CD4-positive, alpha-beta T cell treated with Interleukin-2 at 100 ng/mL for 4 hours (primary cell): Measurements from ENCODE around the gene CCDC78.

Experiments
- DNase-seq: peaks from one replicate; pipeline ENCODE4 v3.0.0-alpha.2; 2020; ENCODE audit warnings: low spot score

Gene CCDC78

DNA sequence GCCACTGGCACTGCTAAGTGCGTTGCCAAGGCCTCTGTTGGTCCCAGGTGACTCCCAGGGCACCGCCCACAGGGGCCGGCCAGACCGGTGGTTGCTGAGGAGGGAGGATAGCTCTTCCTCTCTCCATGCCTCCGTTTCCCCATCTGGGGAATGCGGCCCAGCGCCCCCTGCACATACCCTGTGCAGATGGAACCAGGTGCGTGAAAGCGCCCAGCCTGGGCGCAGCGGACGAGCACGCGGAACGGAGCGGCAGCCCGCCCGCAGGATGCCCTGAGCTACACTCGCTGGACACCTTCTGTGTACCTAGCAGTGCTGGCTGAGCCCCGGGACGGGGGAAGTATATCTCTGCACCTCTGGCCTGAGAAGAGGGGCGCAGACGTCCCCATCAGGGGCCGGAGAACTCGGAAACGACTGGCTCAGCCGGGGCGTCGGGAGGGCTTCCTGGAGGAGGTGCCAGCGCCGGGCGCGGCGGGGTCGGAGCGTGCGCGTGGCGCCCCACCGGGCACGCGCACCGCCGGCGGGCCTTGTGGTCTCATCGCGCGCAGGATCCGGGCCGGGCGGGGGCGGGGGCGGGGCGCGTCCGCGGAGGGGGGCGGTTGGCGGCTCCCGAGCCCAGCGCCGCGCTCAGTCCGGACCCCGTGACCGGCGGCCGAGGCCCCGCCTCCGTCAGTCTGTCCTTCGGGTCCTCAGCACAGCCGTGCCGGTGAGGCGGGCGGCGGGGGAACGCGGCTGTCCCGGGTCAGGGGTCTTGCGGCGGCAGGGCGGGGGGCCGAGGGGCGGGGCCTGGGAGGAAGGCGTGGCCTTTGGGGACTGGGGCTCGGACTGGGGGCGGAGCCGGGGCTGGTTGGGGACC lies at the start of gene CCDC78, which contains the start of gene HAGHL:
CCDC78 (minus strand) TSS at position 6 of the 853 bp plus-strand sequence. CDS start 76 bp downstream, outside the sequence.
HAGHL (plus strand) TSS at position 669 of the 853 bp plus-strand sequence. CDS start 404 bp downstream, outside the sequence.
- peak; percentile 62 for DNase-seq

DNA sequence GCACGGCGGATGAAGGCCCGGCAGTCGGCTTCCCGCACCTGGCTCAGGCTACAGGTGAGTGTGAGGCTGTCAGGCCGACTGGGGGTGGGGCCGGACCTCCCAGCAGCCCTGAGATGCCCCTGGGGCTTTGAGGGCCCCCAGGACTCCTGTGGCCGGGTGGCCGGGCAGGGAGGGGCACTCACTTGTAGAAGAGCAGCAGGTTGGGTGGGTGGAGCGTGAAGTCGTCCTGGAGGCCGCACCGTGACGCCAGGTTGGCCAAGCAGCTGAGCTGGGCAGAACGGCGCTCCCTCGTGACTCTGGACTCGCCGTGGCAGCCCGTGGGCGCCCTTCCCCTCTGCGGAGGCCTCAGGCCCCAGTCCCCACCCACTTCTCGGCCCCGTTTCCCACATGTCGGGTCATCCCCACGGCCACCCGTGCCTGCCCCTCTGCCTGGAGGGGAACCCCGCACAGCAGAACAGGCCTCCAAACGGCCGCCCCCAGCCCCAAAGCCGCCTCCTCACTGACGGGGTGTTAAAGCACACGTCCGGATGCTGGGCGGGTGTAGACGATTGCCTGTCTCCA lies 49.1 kb upstream of the CCDC78 start:
- DNase-seq: no peak

- DNase-seq: no peak
These were observed 48.1 kb upstream of the CCDC78 start for GRCh38 chr16:774086-775001.

DNA sequence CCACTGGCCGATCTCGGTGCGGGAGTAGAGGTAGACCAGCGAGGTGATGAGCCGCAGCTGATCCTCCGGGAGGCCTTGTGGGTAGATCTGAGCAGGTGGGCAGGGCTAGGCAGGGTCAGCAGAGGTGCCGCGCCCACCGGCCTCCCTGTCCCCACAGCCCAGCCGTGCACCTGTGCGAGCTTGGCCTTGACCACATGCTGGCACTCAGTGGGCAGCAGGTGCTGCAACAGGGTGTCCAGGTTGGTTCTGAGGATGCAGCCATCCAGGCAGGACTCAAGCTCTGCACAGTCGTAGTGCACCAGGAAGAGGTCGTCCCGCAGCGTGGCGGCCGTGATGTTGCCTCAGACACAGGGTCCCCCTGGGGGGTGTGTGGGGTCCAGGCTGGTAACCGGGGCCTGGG lies 46.7 kb upstream of the CCDC78 start:
- DNase-seq: no peak

DNA sequence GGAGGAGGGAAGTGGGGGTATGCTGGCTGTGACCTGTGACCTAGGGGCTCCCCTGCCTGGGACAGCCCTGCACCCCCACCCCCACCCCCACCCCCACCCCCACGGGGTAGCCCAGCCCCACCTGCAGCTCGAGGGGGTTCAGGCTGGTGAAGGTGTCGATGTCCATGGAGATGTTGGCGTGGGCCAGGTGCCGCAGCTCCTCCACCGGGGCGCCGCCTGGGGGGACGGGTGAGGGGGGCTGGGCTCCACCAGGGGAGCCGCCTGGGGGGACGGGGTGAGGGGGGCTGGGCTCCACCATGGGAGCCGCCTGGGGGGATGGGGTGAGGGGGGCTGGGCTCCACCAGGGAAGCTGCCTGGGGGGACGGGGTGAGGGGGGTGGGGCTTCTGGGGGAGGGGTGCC lies 44.2 kb upstream of the CCDC78 start:
- DNase-seq: no peak

DNA sequence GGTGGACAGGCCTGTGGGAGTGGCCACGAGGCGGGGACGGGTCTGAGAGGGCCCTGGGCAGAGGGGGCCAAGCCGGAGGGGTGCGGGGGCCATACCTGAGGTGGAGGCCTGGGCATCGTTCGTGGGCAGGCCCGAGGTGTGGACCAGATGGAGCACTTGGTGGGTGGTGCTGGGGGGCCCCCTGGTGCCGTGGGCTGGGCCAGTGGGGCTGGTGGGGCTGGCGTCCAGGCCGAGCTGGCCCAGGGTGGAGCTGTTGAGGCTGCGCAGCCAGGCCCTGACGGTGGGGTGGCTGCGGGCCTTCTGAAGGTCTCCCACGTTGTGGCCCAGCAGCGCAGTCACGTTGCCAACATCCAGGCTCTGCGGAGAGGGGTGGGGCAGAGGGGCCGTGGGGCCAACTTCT lies 43.7 kb upstream of the CCDC78 start:
- DNase-seq: no peak

DNA sequence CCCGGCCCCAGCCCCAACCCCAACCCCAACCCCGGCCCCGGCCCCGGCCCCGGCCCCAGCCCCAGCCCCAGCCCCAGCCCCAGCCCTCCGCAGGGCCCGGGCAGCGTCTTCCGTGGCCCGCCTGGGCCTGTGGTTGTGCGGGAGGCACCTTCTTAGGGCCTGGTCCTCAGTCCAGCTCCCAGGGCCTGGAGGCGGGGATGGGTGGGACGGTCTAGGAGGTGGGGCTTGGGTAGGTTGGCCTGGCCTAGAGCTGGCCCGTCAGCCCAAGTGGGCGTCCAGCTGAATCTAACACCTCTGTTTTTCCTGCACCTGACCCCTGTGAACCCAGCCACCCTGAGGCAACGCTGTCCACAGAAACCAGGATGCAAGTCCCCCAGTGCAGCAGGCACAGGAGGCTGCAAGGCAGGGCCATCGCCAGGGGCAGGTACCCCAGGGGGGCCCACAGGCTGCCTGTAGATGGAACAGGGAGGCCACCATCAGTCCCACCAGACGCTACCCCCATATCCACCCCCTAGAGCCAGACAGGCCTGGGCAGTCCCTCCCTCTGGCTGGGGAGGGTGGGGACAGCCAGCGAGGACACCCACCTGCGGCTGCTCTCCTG lies 43.0 kb upstream of the CCDC78 start:
- no peak for DNase-seq

GRCh38 chr16:768428-768827 lies 42.2 kb upstream of the CCDC78 start:
- no peak for DNase-seq

DNA sequence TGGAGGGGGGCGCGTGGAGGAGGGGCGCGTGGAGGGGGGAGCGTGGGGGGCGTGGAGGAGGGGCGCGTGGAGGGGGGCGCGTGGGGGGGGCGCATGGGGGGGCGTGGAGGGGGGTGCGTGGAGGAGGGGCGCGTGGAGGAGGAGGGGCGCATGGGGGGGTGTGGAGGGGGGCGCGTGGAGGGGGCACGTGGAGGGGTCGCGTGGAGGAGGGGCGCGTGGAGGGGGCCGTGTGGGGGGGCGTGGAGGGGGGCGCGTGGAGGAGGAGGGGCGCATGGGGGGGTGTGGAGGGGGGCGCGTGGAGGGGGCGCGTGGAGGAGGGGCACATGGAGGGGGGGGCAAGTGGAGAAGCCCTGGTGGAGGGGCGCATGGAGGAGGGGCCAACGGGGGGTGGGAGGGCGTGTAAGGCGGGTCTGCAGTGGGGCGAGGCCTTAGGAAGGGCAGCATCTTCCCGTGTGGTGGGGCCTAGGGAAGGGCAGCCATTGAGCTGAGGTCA lies 41.5 kb upstream of the CCDC78 start:
- DNase-seq: no peak

- no peak for DNase-seq
These were observed 40.8 kb upstream of the CCDC78 start for GRCh38 chr16:766820-767640.

DNA sequence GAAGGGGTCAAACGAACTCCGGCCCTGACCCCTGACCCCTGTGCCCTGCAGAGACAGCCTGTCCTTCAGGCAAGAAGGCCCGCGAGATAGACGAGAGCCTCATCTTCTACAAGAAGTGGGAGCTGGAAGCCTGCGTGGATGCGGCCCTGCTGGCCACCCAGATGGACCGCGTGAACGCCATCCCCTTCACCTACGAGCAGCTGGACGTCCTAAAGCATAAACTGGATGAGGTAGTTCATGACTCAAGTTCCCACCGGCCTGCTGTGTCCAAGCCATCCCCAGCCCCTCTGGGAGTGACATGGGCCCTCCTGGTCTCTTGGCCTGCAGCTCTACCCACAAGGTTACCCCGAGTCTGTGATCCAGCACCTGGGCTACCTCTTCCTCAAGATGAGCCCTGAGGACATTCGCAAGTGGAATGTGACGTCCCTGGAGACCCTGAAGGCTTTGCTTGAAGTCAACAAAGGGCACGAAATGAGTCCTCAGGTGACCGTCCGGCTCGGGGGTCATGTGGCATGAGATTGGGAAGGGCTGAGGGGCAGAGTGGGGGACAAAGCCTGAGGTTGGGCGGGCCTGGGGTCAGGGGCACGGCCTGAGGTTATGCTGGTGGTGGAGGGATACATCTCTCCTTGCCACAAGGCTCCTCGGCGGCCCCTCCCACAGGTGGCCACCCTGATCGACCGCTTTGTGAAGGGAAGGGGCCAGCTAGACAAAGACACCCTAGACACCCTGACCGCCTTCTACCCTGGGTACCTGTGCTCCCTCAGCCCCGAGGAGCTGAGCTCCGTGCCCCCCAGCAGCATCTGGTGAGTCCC lies 40.0 kb upstream of the CCDC78 start:
- no peak for DNase-seq

DNA sequence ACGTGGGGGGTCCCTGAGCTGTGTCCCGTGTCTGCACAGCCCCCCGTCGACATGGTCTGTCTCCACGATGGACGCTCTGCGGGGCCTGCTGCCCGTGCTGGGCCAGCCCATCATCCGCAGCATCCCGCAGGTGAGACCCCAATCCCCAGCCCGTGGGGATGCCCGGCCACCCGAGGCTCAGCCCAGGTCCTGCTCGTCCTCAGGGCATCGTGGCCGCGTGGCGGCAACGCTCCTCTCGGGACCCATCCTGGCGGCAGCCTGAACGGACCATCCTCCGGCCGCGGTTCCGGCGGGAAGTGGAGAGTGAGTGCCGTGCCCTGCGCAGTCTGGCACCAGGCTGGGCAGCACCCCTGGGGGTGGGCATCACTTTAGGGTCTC lies 39.2 kb upstream of the CCDC78 start:
- DNase-seq: no peak

DNA sequence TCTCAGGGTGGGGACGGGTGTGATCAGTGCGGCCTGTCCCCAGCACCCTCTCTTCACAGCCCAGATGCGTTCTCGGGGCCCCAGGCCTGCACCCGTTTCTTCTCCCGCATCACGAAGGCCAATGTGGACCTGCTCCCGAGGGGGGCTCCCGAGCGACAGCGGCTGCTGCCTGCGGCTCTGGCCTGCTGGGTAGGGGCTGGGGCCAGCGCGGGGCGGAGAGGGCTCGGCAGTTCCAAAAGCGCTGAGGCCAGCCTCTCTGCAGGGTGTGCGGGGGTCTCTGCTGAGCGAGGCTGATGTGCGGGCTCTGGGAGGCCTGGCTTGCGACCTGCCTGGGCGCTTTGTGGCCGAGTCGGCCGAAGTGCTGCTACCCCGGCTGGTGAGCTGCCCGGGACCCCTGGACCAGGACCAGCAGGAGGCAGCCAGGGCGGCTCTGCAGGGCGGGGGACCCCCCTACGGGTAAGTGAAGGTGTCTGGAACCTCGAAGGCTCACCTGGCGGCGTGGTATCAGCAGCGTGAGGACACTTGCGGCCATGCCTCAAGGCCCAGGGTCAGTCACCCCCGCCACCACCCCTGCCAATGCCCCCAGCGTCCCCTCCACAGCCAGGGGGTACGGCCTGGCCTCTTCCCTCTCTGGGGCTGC lies 38.7 kb upstream of the CCDC78 start:
- DNase-seq: no peak

DNA sequence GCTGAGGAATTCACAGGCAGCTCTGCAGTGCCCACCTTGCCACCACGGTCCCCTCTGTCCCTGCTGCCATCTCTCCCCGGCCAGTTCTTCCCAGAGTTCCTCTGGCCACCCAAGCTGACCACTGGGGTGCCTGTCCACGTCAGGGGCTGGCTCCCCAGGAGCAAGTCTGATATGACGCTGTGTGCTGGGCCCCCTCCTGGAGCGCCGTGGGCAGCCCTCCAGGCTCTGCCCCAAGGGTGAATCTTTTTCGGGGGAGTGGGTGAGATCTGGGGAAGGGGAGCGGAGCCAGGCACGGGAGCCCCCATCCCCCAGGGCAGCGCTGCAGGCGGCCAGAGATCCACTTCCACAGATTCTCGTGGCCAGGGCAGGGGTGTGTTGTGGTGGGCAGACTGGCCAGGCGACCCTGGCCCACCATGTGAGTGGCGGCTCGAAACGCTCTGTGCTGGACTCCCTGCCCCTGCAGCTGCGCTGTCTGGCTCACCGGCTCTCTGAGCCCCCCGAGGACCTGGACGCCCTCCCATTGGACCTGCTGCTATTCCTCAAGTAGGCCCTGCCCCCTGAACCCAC lies 38.0 kb upstream of the CCDC78 start:
- DNase-seq: no peak

DNA sequence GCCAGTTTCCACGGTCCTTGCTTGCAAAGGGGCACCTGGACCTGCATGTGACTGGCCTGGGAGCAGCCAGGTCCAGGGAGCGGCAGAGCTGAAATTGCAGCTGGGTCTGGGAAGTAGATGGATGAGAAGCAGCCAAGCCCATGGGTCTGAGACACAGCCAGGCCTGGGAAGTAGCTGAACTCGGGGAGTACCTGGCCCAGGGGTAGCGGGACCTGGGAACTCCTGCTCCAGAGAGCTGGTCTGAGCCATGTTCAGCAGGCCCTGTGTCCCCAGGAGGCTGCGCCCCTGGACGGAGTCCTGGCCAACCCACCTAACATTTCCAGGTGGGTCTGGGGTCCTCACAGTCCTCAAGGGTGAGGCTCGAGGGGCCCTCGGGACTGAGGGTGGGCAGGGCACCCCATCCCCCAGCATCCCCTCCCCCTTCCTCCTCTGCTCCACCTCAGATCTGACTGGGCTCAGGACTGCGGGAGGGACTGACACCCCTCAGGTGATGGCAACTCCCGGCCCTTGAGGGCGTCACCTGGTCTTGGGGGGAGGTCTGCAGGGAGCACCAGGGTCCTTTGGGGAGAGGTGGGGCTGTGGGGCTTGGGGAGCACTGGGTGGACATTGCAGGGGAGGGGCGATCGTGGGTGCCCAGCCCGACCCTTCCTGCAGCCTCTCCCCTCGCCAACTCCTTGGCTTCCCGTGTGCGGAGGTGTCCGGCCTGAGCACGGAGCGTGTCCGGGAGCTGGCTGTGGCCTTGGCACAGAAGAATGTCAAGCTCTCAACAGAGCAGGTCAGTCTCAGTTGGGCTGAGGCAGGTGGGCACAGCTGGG lies 37.3 kb upstream of the CCDC78 start:
- no peak for DNase-seq

DNA sequence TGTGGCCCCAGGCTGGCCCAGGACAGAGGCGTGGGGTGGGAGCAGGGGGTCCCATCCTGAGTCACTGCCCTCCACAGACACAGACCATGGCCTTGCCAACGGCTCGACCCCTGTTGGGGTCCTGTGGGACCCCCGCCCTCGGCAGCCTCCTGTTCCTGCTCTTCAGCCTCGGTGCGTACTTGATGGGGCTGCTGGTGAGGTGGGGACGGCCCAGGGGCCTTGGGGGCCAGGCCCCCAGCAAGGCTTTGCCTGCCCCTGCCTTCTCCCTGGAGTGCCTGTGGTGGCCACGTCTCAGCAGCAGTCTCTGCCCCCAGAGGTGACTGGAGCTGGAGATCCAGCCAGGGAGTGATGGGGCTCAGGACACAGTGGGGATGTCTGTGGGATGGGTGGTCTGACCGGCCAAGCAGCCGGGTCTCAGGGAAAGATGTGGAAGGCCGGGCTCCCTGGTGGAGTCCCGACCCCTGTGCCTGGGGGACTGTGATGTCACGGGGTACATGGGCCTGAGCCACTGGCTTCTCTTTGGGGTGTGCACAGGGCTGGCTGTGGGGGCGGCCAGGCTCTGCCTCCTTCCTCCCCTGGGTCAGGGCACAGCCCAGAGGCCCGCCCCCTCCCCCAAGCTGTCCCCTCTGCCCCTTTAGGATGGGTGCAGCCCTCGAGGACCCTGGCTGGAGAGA lies 36.5 kb upstream of the CCDC78 start:
- no peak for DNase-seq

DNA sequence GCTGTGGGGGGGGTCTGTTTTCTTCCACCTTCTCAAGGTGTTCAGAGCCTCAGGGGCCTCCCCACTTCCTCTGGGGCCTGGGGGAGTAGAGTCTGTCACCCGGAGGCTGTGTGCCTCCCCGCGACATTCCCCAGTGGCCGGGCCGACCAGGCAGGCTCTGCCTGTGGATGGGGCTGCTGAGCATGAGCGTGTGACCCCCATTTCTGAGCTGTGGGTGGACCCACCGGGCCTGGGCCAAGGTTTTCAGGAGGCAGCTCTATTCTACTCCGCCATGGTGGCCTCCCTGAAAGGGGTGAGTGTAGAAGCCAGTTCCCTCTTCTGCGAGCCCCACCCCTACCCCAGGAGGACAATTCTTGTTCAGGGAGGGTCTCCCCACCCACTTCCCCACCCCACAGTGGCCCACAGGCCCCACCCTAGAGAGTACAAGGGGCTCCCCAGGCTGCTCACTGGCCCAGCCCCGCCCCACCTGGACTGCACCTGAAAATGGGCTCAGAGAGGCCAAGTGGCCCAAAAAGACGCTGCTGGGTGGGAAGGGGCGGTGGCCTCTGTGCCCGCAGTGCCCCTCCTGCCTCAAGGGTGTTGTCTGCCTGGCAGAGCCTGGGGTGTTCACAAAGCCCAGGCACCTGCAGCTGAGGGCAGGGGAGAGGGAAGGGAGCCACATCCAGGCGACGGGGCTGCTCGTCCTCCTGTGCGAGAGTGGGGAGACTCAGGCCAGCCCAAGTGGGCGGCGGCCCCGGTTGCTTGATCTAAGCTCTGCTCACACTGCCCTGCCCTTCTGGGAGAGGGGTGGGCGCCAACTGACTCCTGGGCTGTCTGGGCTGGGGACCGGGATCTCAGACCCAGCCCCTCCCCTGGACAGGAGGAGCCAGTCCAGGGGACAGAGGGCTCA lies 35.6 kb upstream of the CCDC78 start:
- no peak for DNase-seq
